Thoracic aorta (tissue), 2 donors: Measurements from ENCODE around the gene KHDRBS1. TPM values are rescaled to one million over a fixed set of nuclear protein-coding genes. Genes with fewer than 3 reads are reported as not detected.

Experiments
- ATAC-seq: fragments of 150-250 bp; one replicate; pipeline ENCODE4 v1.8.0; 2017; ENCODE audit warnings: low read depth; ENCODE audit not compliant: insufficient number of reproducible peaks, low FRiP score
- DNase-seq: peaks from one replicate; pipeline ENCODE4 v3.0.0-alpha.2; 2020; ENCODE audit warnings: low spot score
- H3K27ac ChIP-seq, 2 donors: fragments of 200-600 bp; sonication (generic); 1 replicate in 1 of 2; 2 replicates in 1 of 2; pipeline ENCODE4 v1.5.1; 2016; ENCODE audit warnings: mild to moderate bottlenecking in 2 of 2, moderate library complexity in 2 of 2
- H3K27me3 ChIP-seq: fragments of 200-600 bp; sonication (generic); replicated peaks from 2 replicates; pipeline ENCODE4 v1.6.0; 2016; ENCODE audit warnings: mild to moderate bottlenecking; ENCODE audit not compliant: insufficient read depth
- H3K36me3 ChIP-seq: fragments of 200-600 bp; sonication (generic); one replicate; pipeline ENCODE4 v1.5.1; 2016
- H3K4me1 ChIP-seq, 2 donors: fragments of 200-600 bp; sonication (generic); 1 replicate in 1 of 2; 2 replicates in 1 of 2; pipeline versions ENCODE4 v1.5.1 to v1.6.0; 2016; ENCODE audit warnings: low read depth in 2 of 2, mild to moderate bottlenecking in 1 of 2; ENCODE audit not compliant: control insufficient read depth in 1 of 2
- H3K4me3 ChIP-seq: fragments of 200-600 bp; sonication (generic); 2 replicates; pipeline ENCODE4 v1.5.1; 2016; ENCODE audit warnings: mild to moderate bottlenecking
- H3K9me3 ChIP-seq: fragments of 200-600 bp; sonication (generic); 2 replicates; pipeline ENCODE4 v1.5.1; 2016
- total RNA-seq, 2 donors: library from RNA; depleted of rRNA; stranded (reverse); fragments of >200 nt; gene quantifications; one replicate each; pipeline versions ENCODE4 v1.1.0 to v1.2.3, GENCODE V29; 2016
- TF ChIP-seq, protein P1 (sequence below): fragments of 200-600 bp; sonication (generic); IDR thresholded peaks from one replicate; pipeline ENCODE4 v1.5.1; 2019; ENCODE audit warnings: antibody characterized with exemption

Gene KHDRBS1
- total RNA-seq, 2 donors from 2014 or later: 45.5 to 82.6 TPM

DNA sequence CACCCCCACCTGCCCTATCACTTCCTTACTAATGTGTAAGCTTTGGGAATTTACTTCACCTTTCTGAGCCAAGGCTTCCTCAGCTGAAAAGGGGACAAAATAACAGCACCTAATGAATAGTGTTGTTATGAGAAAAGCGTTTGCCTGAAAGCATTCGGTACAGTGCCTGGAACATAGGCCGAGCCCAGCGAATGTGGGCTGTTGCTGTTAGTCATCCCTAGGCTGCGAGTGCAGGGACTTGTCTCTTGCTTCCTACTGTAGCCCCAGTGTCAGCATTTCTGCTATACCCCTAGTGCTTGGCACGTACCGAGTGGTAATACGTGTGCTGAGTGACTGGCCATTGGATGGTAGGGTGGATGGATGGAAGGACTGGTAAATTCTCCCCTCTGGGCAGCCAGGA lies 77.5 kb downstream of the KHDRBS1 start:
- H3K36me3 ChIP-seq: peaks cover 54% of the 10 kb centered on the region
- TF ChIP-seq, protein P1, sequence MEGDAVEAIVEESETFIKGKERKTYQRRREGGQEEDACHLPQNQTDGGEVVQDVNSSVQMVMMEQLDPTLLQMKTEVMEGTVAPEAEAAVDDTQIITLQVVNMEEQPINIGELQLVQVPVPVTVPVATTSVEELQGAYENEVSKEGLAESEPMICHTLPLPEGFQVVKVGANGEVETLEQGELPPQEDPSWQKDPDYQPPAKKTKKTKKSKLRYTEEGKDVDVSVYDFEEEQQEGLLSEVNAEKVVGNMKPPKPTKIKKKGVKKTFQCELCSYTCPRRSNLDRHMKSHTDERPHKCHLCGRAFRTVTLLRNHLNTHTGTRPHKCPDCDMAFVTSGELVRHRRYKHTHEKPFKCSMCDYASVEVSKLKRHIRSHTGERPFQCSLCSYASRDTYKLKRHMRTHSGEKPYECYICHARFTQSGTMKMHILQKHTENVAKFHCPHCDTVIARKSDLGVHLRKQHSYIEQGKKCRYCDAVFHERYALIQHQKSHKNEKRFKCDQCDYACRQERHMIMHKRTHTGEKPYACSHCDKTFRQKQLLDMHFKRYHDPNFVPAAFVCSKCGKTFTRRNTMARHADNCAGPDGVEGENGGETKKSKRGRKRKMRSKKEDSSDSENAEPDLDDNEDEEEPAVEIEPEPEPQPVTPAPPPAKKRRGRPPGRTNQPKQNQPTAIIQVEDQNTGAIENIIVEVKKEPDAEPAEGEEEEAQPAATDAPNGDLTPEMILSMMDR: no peak
- DNase-seq: no peak

DNA sequence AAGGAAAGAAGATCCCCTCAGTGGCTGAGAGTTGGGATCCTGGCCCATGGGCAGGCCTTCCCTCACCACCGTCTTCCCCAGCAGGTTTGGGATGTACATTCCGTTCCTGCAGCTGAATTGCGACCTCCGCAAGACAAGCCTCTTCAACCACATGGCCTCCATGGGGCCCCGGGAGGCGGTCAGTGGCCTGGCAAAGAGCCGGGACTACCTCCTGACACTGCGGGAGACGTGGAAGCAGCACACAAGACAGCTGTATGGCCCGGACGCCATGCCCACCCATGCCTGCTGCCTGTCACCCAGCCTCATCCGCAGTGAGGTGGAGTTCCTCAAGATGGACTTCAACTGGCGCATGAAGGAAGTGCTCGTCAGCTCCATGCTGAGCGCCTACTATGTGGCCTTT lies 77.9 kb downstream of the KHDRBS1 start:
- Histone ChIP-seq H3K4me1 (no peaks in the 10 kb centered on the region), H3K36me3 (peaks cover 54% of the 10 kb centered on the region), H3K27me3 (no peaks in the 10 kb centered on the region), H3K9me3 (no peaks in the 10 kb centered on the region), H3K4me3 (no peak overlapping the region), H3K27ac (no peak overlapping the region)
- TF ChIP-seq, protein P1: no peak
- no peak for DNase-seq
- no peak for ATAC-seq

More for the DNA sequence above, 77.5 kb downstream of the KHDRBS1 start:
- H3K4me1 ChIP-seq: no peaks in the 10 kb centered on the region
- H3K27me3 ChIP-seq: no peaks in the 10 kb centered on the region
- no peak overlapping the region for H3K27ac ChIP-seq
- H3K9me3 ChIP-seq: no peaks in the 10 kb centered on the region
- no peak overlapping the region for H3K4me3 ChIP-seq
- no peak for ATAC-seq

Other genes with a start within 250 kb of the KHDRBS1 start
- gene ADGRB2, start 249.5 kb upstream of the KHDRBS1 start, total RNA-seq: 1 to 10 TPM; 1.5 TPM
- gene SPOCD1, start 197.8 kb upstream of the KHDRBS1 start, total RNA-seq: 10 to 100 TPM in 1 of 2 donors, 1 to 10 TPM in 1; 6.6 to 10.6 TPM
- gene PTP4A2, start 75.5 kb upstream of the KHDRBS1 start, total RNA-seq: 100 to 1,000 TPM; 104 to 237 TPM
- 1 to 10 TPM; 5.1 to 5.8 TPM for gene TMEM39B, start 59.1 kb downstream of the KHDRBS1 start, total RNA-seq
- 10 to 100 TPM; 30.6 to 53.3 TPM for gene KPNA6, start 94.2 kb downstream of the KHDRBS1 start, total RNA-seq
- 10 to 100 TPM; 57.5 to 89.5 TPM for gene TXLNA, start 165.8 kb downstream of the KHDRBS1 start, total RNA-seq
- gene CCDC28B, start 186.7 kb downstream of the KHDRBS1 start, total RNA-seq: 1 to 10 TPM in 1 of 2 donors, not detected in 1; 2.0 TPM
- gene IQCC, start 191.8 kb downstream of the KHDRBS1 start, total RNA-seq: 1 to 10 TPM in 1 of 2 donors, not detected in 1; 1.4 TPM
- not detected for gene DCDC2B, start 195.2 kb downstream of the KHDRBS1 start, total RNA-seq
- gene TMEM234, start 208.5 kb downstream of the KHDRBS1 start, total RNA-seq: 10 to 100 TPM in 1 of 2 donors, 1 to 10 TPM in 1; 9.5 to 20.0 TPM
- gene EIF3I, start 208.5 kb downstream of the KHDRBS1 start, total RNA-seq: 100 to 1,000 TPM; 105 to 114 TPM
- gene FAM167B, start 233.4 kb downstream of the KHDRBS1 start, total RNA-seq: 1 to 10 TPM in 1 of 2 donors, under 1 TPM in 1; 0.78 to 6.1 TPM
- gene LCK, start 237.4 kb downstream of the KHDRBS1 start, total RNA-seq: 10 to 100 TPM in 1 of 2 donors, 1 to 10 TPM in 1; 4.1 to 10.5 TPM